Transverse colon (tissue), 4 donors: Measurements from ENCODE around the gene APPBP2. TPM values are rescaled to one million over a fixed set of nuclear protein-coding genes. Genes with fewer than 3 reads are reported as not detected.

ENCODE experiments used
- small RNA-seq, 4 donors: library from RNA; depleted of rRNA; stranded (forward); fragments of <200 nt; gene quantifications; one replicate each; pipeline ENCODE3, GENCODE V24; 2016
- total RNA-seq, 4 donors: library from RNA; depleted of rRNA; stranded (reverse); fragments of >200 nt; gene quantifications; one replicate each; pipeline ENCODE4 v1.1.0, GENCODE V29; 2016

The APPBP2 gene
- total RNA-seq, 4 donors from 2014 or later = 10.1 to 24.8 (median 18.4) TPM

Small RNA genes within 50 kb of the gene (small RNA-seq; reads per million reads assigned to genes)
- gene AC011921.2 = 0 reads per million in 4 donors

Other genes with a start within 250 kb of the APPBP2 start
- gene USP32, start 134.1 kb downstream of the APPBP2 start, total RNA-seq = 10 to 100 TPM; 14.7 to 86.0 (median 54.8) TPM
- gene CHCT1, start 103.8 kb downstream of the APPBP2 start, total RNA-seq = not detected
- 10 to 100 TPM in 3 of 4 donors, 1 to 10 TPM in 1; 4.6 to 25.8 (median 16.0) TPM for gene PPM1D, start 74.0 kb upstream of the APPBP2 start, total RNA-seq
- 10 to 100 TPM; 20.7 to 76.3 (median 39.8) TPM for gene BCAS3, start 151.6 kb upstream of the APPBP2 start, total RNA-seq